HepG2 (cell line): ENCODE measurements around the gene PLCXD3. TPM values are rescaled to one million over a fixed set of nuclear protein-coding genes. Genes with fewer than 3 reads are reported as not detected.

Experiments used
- ATAC-seq: fragments of 200-7000 bp; cut with Tn5 transposase; 3 replicates; pipeline ENCODE4 v1.9.1; 2020; ENCODE audit warnings: mild to moderate bottlenecking, moderate library complexity
- BruUV-seq: library from RNA; stranded (reverse); fragments of 400-500 nt; replicated peaks from 2 replicates; lab custom pipeline; 2021; lab: Mats Ljungman, UMichigan
- CTCF ChIA-PET: fragments of 300-600 bp; formaldehyde crosslinking; extraction: SDS; loops from one replicate; lab custom pipeline; 2021; ENCODE audit warnings: low total read pairs, inconsistent platforms, low intra/inter-chr PET ratio; lab: Yijun Ruan, JAX
- POLR2A ChIA-PET: fragments of 350-600 bp; sonication (Branson Sonifier 250); formaldehyde crosslinking; loops from one replicate; lab custom pipeline; 2020; ENCODE audit warnings: antibody characterized with exemption, inconsistent platforms; lab: Yijun Ruan, JAX
- DNase-seq: peaks from one replicate; pipeline ENCODE4 v3.0.0-alpha.2; 2015; ENCODE audit warnings: low spot score
- FAIRE-seq: peaks from 3 replicates; lab custom pipeline; 2011; peaks lifted over from hg19 to GRCh38; lab: Jason Lieb, UNC
- H2AFZ ChIP-seq: one replicate; pipeline ENCODE4 v1.6.1; 2011; ENCODE audit warnings: low read length, inconsistent platforms
- H3K27ac ChIP-seq: fragments of 300-600 bp; 3 replicates; pipeline ENCODE4 v1.8.0; 2011; ENCODE audit warnings: mixed run types, mild to moderate bottlenecking, mixed read lengths, low read length, inconsistent platforms; ENCODE audit not compliant: insufficient read depth; ENCODE audit errors: extremely low read length
- H3K27me3 ChIP-seq, 2 experiments: fragments of 200-600 bp in 1 of 2; 2 replicates in 1 of 2; 3 replicates in 1 of 2; pipeline versions ENCODE4 v1.6.0 to v1.8.0; 2011; ENCODE audit warnings: low read length in 2 of 2, mild to moderate bottlenecking in 2 of 2, moderate library complexity in 2 of 2, inconsistent platforms in 1 of 2; ENCODE audit not compliant: insufficient read depth in 2 of 2, control insufficient read depth in 1 of 2
- H3K36me3 ChIP-seq, 2 experiments: fragments of 200-600 bp in 1 of 2; replicated peaks in 1 of 2; 2 replicates in 1 of 2; 3 replicates in 1 of 2; pipeline versions ENCODE4 v1.5.1 to v1.8.0; 2011; ENCODE audit warnings: low read length in 2 of 2, inconsistent platforms in 1 of 2; ENCODE audit not compliant: insufficient read depth in 2 of 2, control insufficient read depth in 1 of 2
- H3K4me1 ChIP-seq: 2 replicates; pipeline ENCODE4 v1.5.1; 2012; ENCODE audit warnings: low read length, inconsistent platforms; ENCODE audit not compliant: insufficient read depth
- H3K4me2 ChIP-seq: 2 replicates; pipeline ENCODE4 v1.6.0; 2011; ENCODE audit warnings: low read depth, low read length, inconsistent platforms
- H3K4me3 ChIP-seq, 3 experiments: fragments of 200-600 bp in 1 of 3; sonication (generic), shearing (Covaris generic) in 1 of 3; replicated peaks in 1 of 3; 2 replicates each; pipeline ENCODE4 v1.5.1; 2011 to 2016; ENCODE audit warnings: low read length in 3 of 3, inconsistent platforms in 2 of 3, low read depth in 2 of 3, mild to moderate bottlenecking in 2 of 3, control low read depth in 1 of 3, mixed read lengths in 1 of 3; ENCODE audit not compliant: insufficient read depth in 1 of 3
- H3K79me2 ChIP-seq: one replicate; pipeline ENCODE4 v1.6.1; 2011; ENCODE audit warnings: low read length, inconsistent platforms; ENCODE audit not compliant: insufficient read depth
- H3K9ac ChIP-seq: 2 replicates; pipeline ENCODE4 v1.6.0; 2011; ENCODE audit warnings: mild to moderate bottlenecking, low read depth, low read length, inconsistent platforms; ENCODE audit not compliant: insufficient read depth
- H3K9me3 ChIP-seq: 2 replicates; pipeline ENCODE4 v1.5.1; 2012; ENCODE audit warnings: mild to moderate bottlenecking, low read length
- H4K20me1 ChIP-seq: 2 replicates; pipeline ENCODE4 v1.6.0; 2011; ENCODE audit warnings: inconsistent platforms, mild to moderate bottlenecking, low read length, moderate library complexity; ENCODE audit not compliant: insufficient read depth
- BHLHE40 ChIP-seq: IDR thresholded peaks from 2 replicates; pipeline ENCODE4 v1.6.1; 2011; ENCODE audit warnings: low read length, improper control_type of control experiment
- MAZ ChIP-seq, 2 experiments: sonication (generic) in 1 of 2; formaldehyde crosslinking in 1 of 2; IDR thresholded peaks; 2 replicates each; pipeline versions ENCODE4 v1.5.0 to v1.6.1; 2012 to 2020; ENCODE audit warnings: low read depth in 2 of 2, mild to moderate bottlenecking in 2 of 2, borderline replicate concordance in 1 of 2, improper control_type of control experiment in 1 of 2, low read length in 1 of 2, missing genetic modification reagents in 1 of 2, moderate library complexity in 1 of 2
- PCBP1 ChIP-seq: fragments of 200-400 bp; formaldehyde crosslinking; IDR thresholded peaks from 2 replicates; pipeline ENCODE4 v1.6.1; 2017; ENCODE audit warnings: mild to moderate bottlenecking, low read depth, low read length, borderline replicate concordance
- REPIN1 ChIP-seq: sonication (generic); formaldehyde crosslinking; IDR thresholded peaks from 2 replicates; pipeline ENCODE4 v1.8.0; 2022; ENCODE audit warnings: missing genetic modification reagents, low read depth, mild to moderate bottlenecking, borderline replicate concordance
- ZNF33A ChIP-seq: sonication (generic); formaldehyde crosslinking; IDR thresholded peaks from 2 replicates; pipeline ENCODE4 v1.5.1; 2020; ENCODE audit warnings: missing genetic modification reagents, mild to moderate bottlenecking, moderate library complexity, borderline replicate concordance
- ZNF598 ChIP-seq: sonication (generic); formaldehyde crosslinking; IDR thresholded peaks from 2 replicates; pipeline ENCODE4 v1.5.1; 2020; ENCODE audit warnings: mild to moderate bottlenecking, missing genetic modification reagents, borderline replicate concordance
- WGBS: methylation state at CpG from one replicate; pipeline ENCODE4 v1.1.6; 2017; ENCODE audit warnings: low lambda C conversion rate; 5-methylcytosine and 5-hydroxymethylcytosine counted together
- in situ Hi-C: cut with HindIII; loops from 2 replicates; pipeline ENCODE4 v1.10.0; 2017; ENCODE audit warnings: low pct_unique_long_range_greater_than_20kb; ENCODE audit not compliant: extremely low pct_ligation_motif_present
- intact Hi-C: fragments of 100-400 bp; cut with micrococcal nuclease; formaldehyde crosslinking; loops from one replicate; pipeline ENCODE4 v1.10.0; 2022; ENCODE audit not compliant: unreplicated experiment
- polyA plus RNA-seq, 8 experiments: library from polyadenylated mRNA; depleted of rRNA in 3 of 8; stranded (reverse) in 7 of 8; unstranded in 1 of 8; fragments of >200 nt; fragmentation: Illumina TruSeq in 4 of 8; extraction: Trizol in 4 of 8; gene quantifications; 2 replicates each; pipeline versions ENCODE4 v1.2.1 to v1.2.3, GENCODE V29; 2011 to 2016; ENCODE audit warnings: low read depth in 4 of 8, missing spikeins in 1 of 8, mixed read lengths in 1 of 8; ENCODE audit not compliant: insufficient read depth in 1 of 8
- total RNA-seq, 5 experiments: library from RNA; depleted of rRNA; stranded (reverse); fragments of >200 nt; fragmentation: Illumina TruSeq; extraction: Trizol; gene quantifications; 2 replicates each; pipeline ENCODE4 v1.2.3, GENCODE V29; 2016; ENCODE audit warnings: low read depth in 1 of 5
- TF ChIP-seq, protein P1 (sequence below): sonication (generic); formaldehyde crosslinking; IDR thresholded peaks from 2 replicates; pipeline ENCODE4 v1.9.0; 2022; ENCODE audit warnings: missing genetic modification reagents, mild to moderate bottlenecking, borderline replicate concordance
- TF ChIP-seq, protein P2 (sequence below): sonication (generic); formaldehyde crosslinking; IDR thresholded peaks from 2 replicates; pipeline ENCODE4 v1.5.0; 2020; ENCODE audit warnings: missing genetic modification reagents
- TF ChIP-seq, protein P3 (sequence below): sonication (generic); formaldehyde crosslinking; IDR thresholded peaks from 2 replicates; pipeline ENCODE4 v1.5.0; 2020; ENCODE audit warnings: missing genetic modification reagents, mild to moderate bottlenecking, borderline replicate concordance

Gene PLCXD3
- total and polyA plus RNA-seq, 2 of the 13 experiments (the other 11 are each of a cell fraction or from before 2014, with no cell fraction given), result not detected

DNA sequence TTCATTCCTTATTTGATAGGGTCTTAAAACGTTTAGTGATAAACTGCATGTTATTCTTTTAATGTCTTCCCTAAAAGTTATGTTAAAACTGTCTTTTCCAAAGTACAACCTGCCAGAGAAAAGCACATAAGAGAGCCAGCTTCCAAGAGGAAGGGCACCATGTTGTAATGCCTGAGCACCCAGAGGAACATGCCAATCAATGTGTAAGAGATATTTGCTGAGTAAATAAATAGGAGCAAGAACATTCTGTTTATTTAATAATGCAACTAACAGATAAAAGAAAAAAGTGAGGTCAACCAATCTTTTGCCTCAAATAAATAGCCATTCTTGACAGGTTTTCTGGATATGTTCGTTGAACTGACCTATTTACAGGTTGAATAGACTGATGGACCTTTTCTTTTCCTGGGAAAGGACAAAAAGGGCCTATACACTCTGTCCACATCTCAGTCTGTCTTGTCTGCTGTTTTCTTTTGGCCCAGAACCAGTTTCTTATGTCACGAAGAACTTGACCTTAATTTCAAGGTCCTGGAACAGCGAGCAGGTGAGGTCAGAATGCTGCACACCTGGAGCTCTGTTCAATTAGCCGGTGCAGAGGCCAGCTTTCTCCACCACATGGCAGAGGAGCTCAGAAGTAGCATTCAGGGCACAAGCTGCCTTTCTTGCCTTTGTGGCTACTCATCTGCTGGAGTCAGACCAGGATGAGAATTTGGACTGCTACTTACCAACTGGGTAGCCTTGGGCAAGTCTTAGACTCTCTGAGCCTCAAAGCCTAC, 77.7 kb downstream of the PLCXD3 start:
- intact Hi-C loops (no loop called here), in situ Hi-C loops (no loop called here)
- FAIRE-seq (no peak), ATAC-seq (no peak), DNase-seq (no peak)
- no peak overlapping the region for H3K27ac ChIP-seq
- no peaks in the 10 kb centered on the region for H3K36me3 ChIP-seq
- H2AFZ ChIP-seq, result no peak overlapping the region
- H3K4me1 ChIP-seq, result no peaks in the 10 kb centered on the region
- no peak overlapping the region for H3K4me2 ChIP-seq
- no TSS peak for BruUV-seq
- no peak overlapping the region for H3K9ac ChIP-seq
- ChIA-PET CTCF (no interaction called here), POLR2A (no interaction called here)
- H4K20me1 ChIP-seq, result no peaks in the 10 kb centered on the region
- 21% methylated on average over 4 of the region's 5 CpGs for WGBS
- H3K9me3 ChIP-seq, result no peaks in the 10 kb centered on the region
- TF ChIP-seq PCBP1, result no peak
- TF ChIP-seq ZNF33A (CRISPR knock-in tag), result no peak
- TF ChIP-seq BHLHE40, result no peak
- TF ChIP-seq, protein P1, sequence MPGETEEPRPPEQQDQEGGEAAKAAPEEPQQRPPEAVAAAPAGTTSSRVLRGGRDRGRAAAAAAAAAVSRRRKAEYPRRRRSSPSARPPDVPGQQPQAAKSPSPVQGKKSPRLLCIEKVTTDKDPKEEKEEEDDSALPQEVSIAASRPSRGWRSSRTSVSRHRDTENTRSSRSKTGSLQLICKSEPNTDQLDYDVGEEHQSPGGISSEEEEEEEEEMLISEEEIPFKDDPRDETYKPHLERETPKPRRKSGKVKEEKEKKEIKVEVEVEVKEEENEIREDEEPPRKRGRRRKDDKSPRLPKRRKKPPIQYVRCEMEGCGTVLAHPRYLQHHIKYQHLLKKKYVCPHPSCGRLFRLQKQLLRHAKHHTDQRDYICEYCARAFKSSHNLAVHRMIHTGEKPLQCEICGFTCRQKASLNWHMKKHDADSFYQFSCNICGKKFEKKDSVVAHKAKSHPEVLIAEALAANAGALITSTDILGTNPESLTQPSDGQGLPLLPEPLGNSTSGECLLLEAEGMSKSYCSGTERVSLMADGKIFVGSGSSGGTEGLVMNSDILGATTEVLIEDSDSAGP (CRISPR knock-in tag), result no peak
- TF ChIP-seq ZNF598 (CRISPR knock-in tag), result no peak
- TF ChIP-seq, protein P2, sequence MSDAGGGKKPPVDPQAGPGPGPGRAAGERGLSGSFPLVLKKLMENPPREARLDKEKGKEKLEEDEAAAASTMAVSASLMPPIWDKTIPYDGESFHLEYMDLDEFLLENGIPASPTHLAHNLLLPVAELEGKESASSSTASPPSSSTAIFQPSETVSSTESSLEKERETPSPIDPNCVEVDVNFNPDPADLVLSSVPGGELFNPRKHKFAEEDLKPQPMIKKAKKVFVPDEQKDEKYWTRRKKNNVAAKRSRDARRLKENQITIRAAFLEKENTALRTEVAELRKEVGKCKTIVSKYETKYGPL, result no peak
- TF ChIP-seq, protein P3, sequence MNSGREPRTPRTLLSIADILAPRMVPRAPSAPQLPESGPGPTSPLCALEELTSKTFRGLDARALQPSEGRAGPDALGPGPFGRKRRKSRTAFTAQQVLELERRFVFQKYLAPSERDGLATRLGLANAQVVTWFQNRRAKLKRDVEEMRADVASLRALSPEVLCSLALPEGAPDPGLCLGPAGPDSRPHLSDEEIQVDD (CRISPR knock-in tag), result no peak
- no peak for TF ChIP-seq MAZ (IDR thresholded peaks at IDR 0.05; ENCODE audit: borderline replicate concordance, low read depth, low read length)
- no peak for TF ChIP-seq MAZ (CRISPR knock-in tag; IDR thresholded peaks at IDR 0.05; ENCODE audit: low read depth)
- no peak for TF ChIP-seq REPIN1 (CRISPR knock-in tag)
- no peaks in the 10 kb centered on the region for H3K79me2 ChIP-seq
- H3K4me3 ChIP-seq, result no peak overlapping the region
- no peaks in the 10 kb centered on the region for H3K27me3 ChIP-seq
